IPS-18a (cell line): ENCODE results near the gene TRIM25.

ENCODE experiments used
- H3K27ac ChIP-seq: one replicate; pipeline ENCODE4 v1.5.1; 2013; ENCODE audit warnings: low read length
- H3K27me3 ChIP-seq: one replicate; pipeline ENCODE4 v1.6.1; 2013; ENCODE audit warnings: mild to moderate bottlenecking, low read length; ENCODE audit not compliant: control insufficient read depth, insufficient read depth
- H3K36me3 ChIP-seq: one replicate; pipeline ENCODE4 v1.6.1; 2013; ENCODE audit warnings: low read depth, low read length; ENCODE audit not compliant: control insufficient read depth
- H3K4me1 ChIP-seq: one replicate; pipeline ENCODE4 v1.6.1; 2013; ENCODE audit warnings: low read depth, low read length; ENCODE audit not compliant: control insufficient read depth
- H3K4me3 ChIP-seq: one replicate; pipeline ENCODE4 v1.5.1; 2013; ENCODE audit warnings: low read length
- H3K9ac ChIP-seq: one replicate; pipeline ENCODE4 v1.6.1; 2013; ENCODE audit warnings: mild to moderate bottlenecking, low read length, moderate library complexity
- H3K9me3 ChIP-seq: one replicate; pipeline ENCODE4 v1.6.1; 2013; ENCODE audit warnings: low read depth, low read length; ENCODE audit not compliant: control insufficient read depth

TRIM25 gene

GRCh38 chr17:56919717-56920116 lies 5.9 kb upstream of the TRIM25 start:
- H3K27ac ChIP-seq, result no peak overlapping the region
- no peak overlapping the region for H3K9ac ChIP-seq
- H3K36me3 ChIP-seq, result no peaks in the 10 kb centered on the region
- H3K4me3 ChIP-seq, result no peak overlapping the region
- no peaks in the 10 kb centered on the region for H3K9me3 ChIP-seq
- H3K4me1 ChIP-seq, result peaks cover 5% of the 10 kb centered on the region
- peaks cover 16% of the 10 kb centered on the region for H3K27me3 ChIP-seq

GRCh38 chr17:56918916-56919315 lies 5.1 kb upstream of the TRIM25 start:
- Histone ChIP-seq H3K9ac (no peak overlapping the region), H3K4me1 (peaks cover 3% of the 10 kb centered on the region), H3K9me3 (no peaks in the 10 kb centered on the region), H3K27ac (no peak overlapping the region), H3K27me3 (peaks cover 22% of the 10 kb centered on the region), H3K4me3 (no peak overlapping the region), H3K36me3 (no peaks in the 10 kb centered on the region)

DNA sequence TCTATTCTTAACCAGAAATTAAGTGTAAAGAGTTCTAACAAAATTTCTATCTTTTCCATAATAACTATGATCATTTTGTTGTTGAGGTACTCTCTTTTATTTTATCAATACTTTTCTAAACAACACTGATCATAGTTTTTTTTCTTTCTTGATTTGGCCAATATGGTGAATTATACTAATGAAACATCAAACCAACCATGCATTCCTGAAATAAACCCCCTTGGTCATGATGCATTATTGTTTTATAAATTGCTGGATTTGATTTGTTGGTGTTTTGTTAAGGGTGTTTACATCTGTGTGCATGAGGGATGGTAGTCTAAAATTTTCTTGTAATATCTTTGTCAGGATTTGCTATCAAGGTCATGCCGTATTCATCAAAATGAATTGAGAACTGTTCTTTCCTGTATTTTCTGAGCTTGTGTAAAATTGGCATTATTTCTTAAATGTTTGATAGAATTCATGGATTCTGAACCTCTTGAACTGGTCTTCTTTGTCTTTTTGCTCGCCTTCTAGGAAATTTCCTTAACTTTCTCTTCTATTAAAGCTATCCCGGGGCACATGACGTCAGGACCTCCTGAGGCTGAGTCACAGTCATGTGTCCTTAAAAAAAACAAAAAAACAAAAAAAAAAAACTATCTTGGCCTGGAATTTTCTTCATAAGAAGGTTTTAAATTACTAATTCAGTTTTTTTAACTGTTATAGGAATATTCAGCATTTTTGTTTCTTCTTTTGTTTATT lies 3.9 kb upstream of the TRIM25 start:
- Histone ChIP-seq H3K27ac (no peak overlapping the region), H3K9me3 (no peaks in the 10 kb centered on the region), H3K36me3 (no peaks in the 10 kb centered on the region), H3K4me3 (no peak overlapping the region), H3K9ac (no peak overlapping the region), H3K27me3 (peaks cover 30% of the 10 kb centered on the region), H3K4me1 (peaks cover 6% of the 10 kb centered on the region)

- H3K27me3 ChIP-seq, result peaks cover 36% of the 10 kb centered on the region
- no peaks in the 10 kb centered on the region for H3K36me3 ChIP-seq
- H3K27ac ChIP-seq, result no peak overlapping the region
- H3K9ac ChIP-seq, result peak overlapping the region; percentile 70
- peak overlapping the region; percentile 84 for H3K4me3 ChIP-seq
- H3K9me3 ChIP-seq, result no peaks in the 10 kb centered on the region
- H3K4me1 ChIP-seq, result peaks cover 6% of the 10 kb centered on the region
Observed at GRCh38 chr17:56914581-56915273, 878 bp upstream of the TRIM25 start.

DNA sequence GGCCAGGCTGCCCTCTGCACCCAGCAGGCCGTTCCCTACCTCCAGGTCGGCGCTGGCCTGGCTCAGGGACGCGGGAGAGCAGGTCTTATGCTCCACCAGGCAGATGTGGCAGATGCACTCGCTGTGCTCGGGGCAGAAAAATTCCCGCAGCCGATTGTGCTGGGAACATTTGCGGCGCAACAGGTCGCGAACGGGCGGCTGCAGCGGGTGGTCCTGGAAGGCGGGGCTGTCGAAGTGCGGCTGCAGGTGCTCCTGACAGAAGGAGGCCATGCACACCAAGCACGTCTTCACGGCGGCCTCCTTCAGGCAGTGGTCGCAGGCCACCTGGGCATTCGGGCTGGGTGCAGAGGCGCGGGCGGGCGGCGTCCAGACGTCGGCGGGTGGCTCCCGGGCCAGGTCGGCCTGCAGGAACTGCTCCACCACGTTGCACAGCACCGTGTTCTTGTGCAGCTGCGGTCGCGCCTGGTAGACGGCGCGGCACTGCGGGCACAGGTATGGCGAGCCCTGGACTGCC lies 439 bp downstream of the TRIM25 start:
- no peak overlapping the region for H3K27ac ChIP-seq
- H3K27me3 ChIP-seq, result peaks cover 36% of the 10 kb centered on the region
- peaks cover 6% of the 10 kb centered on the region for H3K4me1 ChIP-seq
- peak overlapping the region; percentile 70 for H3K9ac ChIP-seq
- peak overlapping the region; percentile 84 for H3K4me3 ChIP-seq
- H3K36me3 ChIP-seq, result no peaks in the 10 kb centered on the region
- no peaks in the 10 kb centered on the region for H3K9me3 ChIP-seq

GRCh38 chr17:56913000-56913311 lies 893 bp downstream of the TRIM25 start:
- Histone ChIP-seq H3K4me1 (peaks cover 6% of the 10 kb centered on the region), H3K9ac (no peak overlapping the region), H3K36me3 (peaks cover 4% of the 10 kb centered on the region), H3K9me3 (no peaks in the 10 kb centered on the region), H3K27me3 (peaks cover 36% of the 10 kb centered on the region), H3K4me3 (peak overlapping the region; percentile 84), H3K27ac (no peak overlapping the region)

DNA sequence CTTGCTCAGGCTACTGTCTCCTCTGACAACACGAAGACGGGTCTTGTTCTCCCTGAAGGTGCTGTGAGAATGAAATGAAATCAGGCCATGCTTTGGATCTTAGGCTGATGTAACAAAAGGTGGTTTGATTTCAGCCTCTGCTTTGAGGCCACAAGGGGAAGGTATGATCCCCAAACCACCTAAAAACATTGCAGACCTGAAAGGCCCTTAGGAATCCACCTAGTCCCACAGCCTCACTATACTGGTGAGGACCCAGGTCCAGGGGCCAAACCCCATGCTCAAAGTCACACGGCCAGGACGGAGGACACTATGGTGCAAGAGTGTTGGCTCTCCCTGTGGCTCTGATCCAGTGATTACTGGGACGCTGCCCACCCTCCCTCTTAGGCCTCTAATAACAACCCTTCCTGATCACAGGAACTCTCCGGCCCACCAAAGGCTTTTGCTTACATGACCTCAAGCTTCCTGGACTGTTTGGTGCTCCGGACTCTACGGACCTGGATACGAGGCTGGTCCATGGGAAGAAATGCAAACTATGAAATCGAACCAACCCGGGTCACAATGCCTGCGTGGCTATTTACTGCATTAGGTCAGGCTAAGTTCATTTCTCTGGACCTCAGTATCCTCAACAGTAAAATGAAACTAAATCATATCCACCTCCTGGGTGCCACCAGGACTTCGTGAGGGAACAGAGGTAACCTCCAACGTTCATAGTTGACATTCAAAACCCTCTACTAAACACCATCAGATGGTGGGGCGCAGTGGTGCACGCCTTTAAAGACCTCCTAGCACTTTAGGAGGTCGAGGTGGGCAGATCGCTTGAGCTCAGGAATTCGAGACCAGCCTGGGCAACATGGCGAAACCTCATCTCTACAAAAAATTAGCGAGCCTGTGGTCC lies 1.5 kb downstream of the TRIM25 start:
- H3K4me3 ChIP-seq, result peak overlapping the region; percentile 84
- H3K9ac ChIP-seq, result no peak overlapping the region
- H3K27me3 ChIP-seq, result peaks cover 36% of the 10 kb centered on the region
- H3K4me1 ChIP-seq, result peaks cover 6% of the 10 kb centered on the region
- H3K36me3 ChIP-seq, result peaks cover 10% of the 10 kb centered on the region
- H3K27ac ChIP-seq, result no peak overlapping the region
- H3K9me3 ChIP-seq, result no peaks in the 10 kb centered on the region

DNA sequence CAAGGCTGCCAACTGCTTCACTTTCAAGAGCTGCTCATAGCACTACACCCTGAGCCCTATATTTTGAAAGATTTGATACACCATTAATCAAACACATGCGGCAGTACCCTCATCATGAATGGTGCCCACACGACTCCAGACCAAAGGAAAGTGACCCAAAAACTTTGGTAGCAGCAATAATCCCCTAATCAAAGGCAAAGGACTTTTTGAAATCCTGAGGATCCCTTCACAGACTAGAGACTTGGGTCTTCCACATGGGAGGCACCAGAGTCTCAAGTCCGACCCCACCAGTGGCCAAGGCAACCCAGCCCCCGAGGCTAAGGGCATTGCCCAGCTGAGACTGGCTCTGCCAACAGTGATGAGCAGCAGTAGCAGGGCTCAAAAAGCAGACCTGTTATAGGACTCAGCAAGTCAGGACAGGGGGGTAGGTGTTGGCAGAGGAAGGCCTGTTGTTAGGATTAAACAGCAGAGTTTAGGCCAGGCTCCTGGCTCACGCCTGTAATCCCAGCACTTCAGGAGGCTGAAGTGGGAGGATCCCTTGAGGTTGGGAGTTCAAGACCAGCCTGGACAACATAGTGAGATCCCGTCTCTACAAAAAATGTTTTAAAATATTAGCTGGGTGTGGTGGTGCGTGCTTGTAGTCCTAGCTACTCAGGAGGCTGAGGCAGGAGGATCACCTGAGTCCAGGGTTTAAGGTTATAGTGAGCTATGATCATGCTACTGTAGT lies 3.2 kb downstream of the TRIM25 start:
- H3K9ac ChIP-seq, result no peak overlapping the region

DNA sequence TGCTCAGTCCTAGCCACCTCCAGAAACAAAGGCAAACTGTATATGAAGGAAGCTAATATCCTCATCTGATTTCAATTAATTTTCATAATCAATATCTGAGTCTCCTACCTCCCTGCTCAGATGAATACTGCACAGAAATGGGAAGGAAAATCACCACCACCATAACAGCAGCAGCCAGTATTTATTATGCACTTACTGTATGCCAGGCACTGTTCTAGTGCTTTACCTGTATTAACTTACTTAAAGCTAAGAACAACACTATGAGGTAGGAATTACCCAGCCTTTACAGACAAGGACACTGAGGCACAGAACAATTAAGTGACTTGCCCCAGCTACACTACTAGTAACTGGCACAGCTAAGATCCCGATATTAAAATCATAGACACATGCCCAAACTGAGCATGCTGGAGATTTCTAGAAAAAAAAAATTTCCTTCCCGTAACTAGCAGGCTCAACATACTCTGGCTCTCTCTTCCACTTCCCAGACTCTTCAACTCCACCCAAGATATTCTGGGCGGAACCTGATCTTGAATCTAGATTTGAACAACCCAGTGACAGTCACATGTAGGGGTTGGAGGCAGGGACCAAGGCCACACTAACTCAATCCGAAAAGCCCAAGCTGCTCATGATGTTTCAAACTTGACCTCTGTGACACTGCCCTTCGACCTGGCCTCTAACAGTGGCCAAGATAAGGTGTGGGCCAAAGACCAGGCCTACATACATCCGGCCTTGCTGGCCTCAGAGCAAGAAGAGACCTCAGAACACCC lies 3.9 kb downstream of the TRIM25 start:
- Histone ChIP-seq H3K9me3 (no peaks in the 10 kb centered on the region), H3K27me3 (peaks cover 21% of the 10 kb centered on the region), H3K27ac (no peak overlapping the region), H3K4me3 (no peak overlapping the region), H3K36me3 (peaks cover 20% of the 10 kb centered on the region), H3K9ac (no peak overlapping the region), H3K4me1 (peaks cover 5% of the 10 kb centered on the region)

More for the DNA sequence above, 3.2 kb downstream of the TRIM25 start:
- peaks cover 20% of the 10 kb centered on the region for H3K36me3 ChIP-seq
- H3K27me3 ChIP-seq, result peaks cover 29% of the 10 kb centered on the region
- no peaks in the 10 kb centered on the region for H3K9me3 ChIP-seq
- no peak overlapping the region for H3K27ac ChIP-seq
- no peak overlapping the region for H3K4me3 ChIP-seq
- H3K4me1 ChIP-seq, result peaks cover 6% of the 10 kb centered on the region

GRCh38 chr17:56908001-56908542 lies 5.8 kb downstream of the TRIM25 start:
- no peaks in the 10 kb centered on the region for H3K9me3 ChIP-seq
- H3K36me3 ChIP-seq, result peaks cover 35% of the 10 kb centered on the region
- H3K27ac ChIP-seq, result no peak overlapping the region
- peaks cover 3% of the 10 kb centered on the region for H3K4me1 ChIP-seq
- H3K27me3 ChIP-seq, result peaks cover 9% of the 10 kb centered on the region
- H3K9ac ChIP-seq, result no peak overlapping the region
- no peak overlapping the region for H3K4me3 ChIP-seq
